ENCODE results near the gene VOPP1.

VOPP1 gene

DNA sequence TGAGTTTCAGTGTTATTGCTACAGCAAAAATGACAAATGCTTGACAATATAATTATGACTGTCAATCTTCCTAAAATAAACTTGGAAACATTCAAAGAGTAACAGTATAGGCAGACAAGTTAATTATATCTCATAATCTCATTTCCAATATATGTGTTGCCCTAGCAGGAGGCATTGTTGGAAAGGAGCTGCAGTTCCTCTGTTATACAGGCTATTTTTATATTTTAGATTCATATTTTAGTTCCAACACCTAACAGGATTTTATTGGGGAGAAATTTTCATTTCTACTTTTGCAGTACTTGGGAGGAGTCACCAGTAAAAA is 19.3 kb downstream of the VOPP1 start:
- FAIRE-seq, result no peak

DNA sequence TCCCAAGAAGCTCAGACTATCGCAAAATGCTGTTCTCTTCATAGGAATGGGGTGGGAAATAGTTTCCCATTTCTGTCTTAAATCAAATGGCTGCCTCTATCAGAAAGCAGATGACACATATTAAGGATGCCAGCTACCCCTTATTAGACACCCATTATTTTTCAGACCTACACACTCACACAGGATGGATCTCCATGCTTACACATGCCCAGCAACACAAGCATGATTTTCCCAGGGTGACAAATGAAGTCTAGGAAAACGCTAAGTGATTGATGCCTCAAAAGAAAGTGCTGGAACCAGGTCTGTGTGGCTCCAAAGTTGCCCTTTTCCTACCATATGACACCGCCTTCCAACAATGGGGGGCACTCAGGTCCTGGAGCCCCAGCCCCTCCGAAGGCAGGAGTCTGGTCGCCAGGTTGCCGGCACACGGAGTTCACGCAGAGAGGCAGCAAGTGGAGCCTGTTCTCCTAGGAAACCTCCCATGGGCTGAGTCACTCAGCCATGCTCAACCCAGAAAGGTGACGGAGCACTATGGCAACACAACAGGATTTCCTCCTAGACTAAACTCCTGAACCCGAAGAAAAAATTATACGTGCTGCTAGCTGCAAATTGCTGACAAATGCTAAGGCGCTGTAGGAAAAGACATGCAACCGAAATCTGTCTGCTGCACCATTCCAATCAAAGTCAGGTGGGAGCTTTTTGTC is 19.8 kb downstream of the VOPP1 start:
- peak; percentile 96 for FAIRE-seq

DNA sequence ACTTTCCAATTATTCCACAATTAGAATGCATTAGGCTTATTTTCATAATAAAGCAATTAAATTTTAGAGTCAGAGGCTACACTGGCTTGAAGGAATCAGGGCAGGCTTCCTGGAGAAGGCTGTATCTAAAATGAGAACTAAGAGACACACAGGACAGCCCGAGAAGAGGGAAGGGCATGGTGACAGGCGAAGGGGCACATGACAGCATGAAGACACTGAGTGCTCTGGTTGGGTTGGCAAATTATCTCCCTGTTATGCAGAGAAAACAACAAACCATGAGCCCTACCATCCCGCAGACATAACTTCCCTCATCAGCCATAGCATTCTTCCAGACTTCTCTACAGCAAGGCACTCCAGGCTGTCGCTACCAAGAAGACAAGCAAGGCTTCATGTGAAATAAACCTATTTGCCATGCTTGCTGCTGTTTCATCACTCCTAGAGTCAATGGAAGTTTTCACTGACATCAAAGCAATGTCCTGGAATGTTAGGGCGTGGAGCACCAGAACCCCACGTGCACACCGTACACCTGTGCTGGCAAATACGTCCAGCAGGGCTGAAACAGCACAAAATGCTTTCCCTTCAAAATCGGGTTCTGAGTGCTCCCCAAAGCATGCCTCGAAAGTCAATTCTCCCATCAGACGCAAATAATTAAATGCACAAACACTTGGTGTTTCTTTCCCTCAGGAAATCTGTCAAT is 21.3 kb downstream of the VOPP1 start:
- no peak for FAIRE-seq

DNA sequence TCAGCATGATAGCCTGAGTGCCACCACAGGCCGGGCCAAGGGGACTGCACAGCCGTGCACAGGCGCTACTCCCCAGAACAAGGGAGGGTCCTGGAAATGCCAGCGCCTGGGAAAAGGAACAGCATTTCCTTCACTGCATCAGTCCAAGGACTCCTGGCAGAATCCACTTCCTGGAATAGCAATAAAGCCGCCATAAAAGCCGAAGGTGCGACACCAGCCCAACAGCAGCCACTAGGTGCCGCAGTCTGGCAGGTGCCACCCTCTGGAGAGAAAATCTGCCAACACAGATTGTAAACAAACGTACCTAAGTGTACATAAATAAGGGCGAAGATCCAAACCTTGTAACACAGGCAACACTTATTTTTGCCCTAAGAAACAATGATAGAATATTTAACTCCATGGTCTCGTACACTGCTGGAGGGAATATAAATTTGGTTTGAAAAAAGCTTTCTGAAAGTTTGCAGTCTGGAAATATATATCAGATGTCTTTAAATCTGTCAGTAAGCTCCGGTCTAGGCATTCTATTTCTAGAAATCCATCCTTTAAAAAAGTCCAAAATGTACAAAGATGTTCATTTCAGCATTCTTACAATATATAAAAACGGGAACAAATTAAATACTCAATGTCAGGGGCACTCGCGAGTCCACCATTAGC is 22.2 kb downstream of the VOPP1 start:
- FAIRE-seq, result peak; percentile 70

GRCh38 chr7:55549457-55549856 is 22.8 kb downstream of the VOPP1 start:
- no peak for FAIRE-seq

DNA sequence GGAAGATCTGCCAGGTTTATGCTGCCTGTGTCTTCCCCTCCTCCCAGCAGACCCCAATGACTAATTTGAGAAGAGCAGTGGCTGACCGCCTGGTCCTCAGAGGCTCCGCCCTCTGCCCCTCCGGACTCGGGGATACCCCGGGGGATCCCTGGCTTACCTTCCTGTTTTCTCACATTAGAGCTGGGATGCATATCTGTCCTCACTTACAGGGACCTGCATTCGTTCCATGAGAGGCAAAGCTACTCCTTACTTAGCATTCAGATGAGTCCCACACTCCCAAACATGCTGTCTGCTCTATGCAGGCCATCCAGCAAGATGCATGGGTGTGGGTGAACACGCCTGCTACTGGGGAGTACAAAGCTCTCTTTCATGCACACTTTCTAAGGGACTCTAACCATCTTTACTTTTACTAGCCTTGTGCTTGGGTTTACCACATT is 24.0 kb downstream of the VOPP1 start:
- no peak for FAIRE-seq

- peak; percentile 62 for FAIRE-seq
These were observed 25.5 kb downstream of the VOPP1 start for GRCh38 chr7:55546814-55547213.

GRCh38 chr7:55545496-55545895 is 26.8 kb downstream of the VOPP1 start:
- FAIRE-seq, result peak; percentile 38

DNA sequence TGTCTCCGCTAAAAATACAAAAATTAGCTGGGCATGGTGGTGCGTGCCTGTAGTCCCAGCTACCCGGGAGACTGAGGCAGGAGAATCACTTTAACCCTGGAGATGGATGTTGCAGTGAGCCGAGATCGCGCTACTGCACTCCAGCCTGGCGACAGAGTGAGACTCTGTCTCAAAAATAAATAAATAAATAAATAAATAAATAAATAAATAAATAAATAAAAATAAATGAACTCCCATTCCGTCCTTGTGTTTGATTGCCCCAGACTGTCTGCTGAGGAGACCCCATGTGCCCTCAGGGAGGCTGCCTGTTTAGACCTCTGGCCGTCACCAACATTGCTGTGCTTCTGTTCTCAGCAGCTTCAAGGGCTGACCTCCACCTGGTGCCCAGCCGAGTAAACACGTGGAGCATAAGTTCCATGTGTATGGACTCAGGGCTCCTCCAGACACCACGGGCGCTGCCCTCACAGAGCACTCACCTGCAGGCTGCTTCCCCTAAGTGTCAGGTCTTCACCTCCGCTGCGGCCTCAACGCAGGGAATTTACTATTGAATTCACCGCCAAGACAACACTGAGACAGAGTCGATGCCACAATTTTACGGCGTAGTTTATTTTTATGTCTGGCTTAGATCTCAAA is 32.0 kb downstream of the VOPP1 start:
- FAIRE-seq, result no peak

DNA sequence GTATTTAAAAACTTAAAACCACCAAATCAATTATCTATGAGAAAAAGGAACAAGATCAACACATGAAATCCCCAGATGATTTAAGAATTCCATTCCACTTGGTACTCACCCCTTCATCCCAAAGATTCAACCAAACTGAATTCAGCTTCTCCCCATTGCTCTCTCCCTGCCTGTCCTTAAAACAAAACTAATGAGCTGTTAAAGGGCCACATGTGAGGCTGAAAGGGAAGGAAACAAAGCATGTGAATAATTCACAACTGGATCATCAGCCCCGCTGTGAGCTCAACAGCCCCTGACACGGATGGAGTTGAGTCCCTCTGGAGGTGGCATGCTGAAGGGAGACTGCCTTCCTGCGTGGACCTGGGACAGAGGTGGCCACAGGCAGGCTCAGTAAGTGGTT is 32.9 kb downstream of the VOPP1 start:
- no peak for FAIRE-seq

GRCh38 chr7:55538538-55538937 is 33.8 kb downstream of the VOPP1 start:
- no peak for FAIRE-seq

DNA sequence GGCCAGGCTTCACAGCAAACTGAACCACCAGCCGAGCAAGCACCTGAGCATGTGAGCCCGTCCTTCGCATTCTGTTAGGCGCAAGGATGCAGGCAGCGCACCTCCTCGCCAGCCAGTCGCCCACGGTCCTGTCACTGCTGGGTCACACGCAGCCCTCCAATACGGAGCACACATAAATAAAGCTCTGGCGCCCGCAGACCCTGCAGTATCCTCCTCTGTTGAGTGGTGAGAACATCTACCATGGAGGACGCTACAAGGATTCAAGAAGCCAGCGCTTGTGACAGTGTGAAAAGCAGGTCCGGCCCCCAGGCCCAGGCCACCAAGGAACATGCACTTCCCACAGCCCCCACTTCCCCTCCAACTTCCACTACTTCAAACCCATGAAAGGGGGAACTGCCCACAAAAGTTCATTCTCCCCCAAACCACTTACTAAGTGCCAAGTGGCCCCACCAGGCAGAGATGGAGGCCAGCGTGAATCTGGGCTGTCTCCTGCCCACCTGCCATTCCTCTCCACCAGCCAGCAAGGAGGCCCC is 34.8 kb downstream of the VOPP1 start:
- no peak for FAIRE-seq

DNA sequence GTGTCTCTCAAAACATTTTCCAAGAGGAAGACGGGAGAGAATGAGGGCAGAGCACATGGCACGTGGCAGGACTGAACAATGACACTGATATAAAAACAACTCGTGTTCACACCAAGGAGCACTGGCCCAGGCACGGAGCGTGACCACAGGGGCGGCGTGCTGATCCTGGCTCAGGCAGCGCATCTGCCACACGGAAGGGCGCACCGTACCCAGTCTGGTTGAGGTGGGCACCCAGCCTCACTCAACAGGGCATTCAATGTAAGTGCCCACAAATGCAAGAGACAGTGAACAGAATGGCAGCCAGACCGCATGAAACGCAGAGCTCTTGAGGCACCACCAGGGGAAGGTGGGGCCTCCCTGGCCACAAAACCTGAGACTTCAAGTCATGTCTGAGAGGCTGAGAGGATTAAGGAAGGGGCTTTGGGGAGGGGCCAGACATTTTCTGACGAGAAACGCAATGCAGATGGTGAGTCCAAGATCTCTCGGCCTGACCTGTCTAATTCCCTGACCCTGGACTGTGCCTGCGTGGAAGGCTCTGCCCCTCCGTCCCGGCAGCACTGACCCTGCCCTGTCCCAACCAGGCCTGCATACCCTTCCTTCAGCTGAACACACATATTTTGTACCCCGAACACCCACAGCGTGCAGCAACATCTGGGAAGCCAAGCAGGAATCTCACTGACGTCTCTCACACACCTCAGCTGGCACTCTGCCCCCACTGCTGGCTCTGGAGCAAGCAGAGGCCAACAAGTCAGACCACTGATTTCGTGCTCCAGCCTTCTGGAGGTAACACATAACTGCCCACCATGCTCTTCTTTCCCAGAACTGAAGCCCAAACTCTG is 35.5 kb downstream of the VOPP1 start:
- FAIRE-seq, result no peak

- FAIRE-seq, result no peak
These were observed 36.7 kb downstream of the VOPP1 start for GRCh38 chr7:55535617-55536016.

DNA sequence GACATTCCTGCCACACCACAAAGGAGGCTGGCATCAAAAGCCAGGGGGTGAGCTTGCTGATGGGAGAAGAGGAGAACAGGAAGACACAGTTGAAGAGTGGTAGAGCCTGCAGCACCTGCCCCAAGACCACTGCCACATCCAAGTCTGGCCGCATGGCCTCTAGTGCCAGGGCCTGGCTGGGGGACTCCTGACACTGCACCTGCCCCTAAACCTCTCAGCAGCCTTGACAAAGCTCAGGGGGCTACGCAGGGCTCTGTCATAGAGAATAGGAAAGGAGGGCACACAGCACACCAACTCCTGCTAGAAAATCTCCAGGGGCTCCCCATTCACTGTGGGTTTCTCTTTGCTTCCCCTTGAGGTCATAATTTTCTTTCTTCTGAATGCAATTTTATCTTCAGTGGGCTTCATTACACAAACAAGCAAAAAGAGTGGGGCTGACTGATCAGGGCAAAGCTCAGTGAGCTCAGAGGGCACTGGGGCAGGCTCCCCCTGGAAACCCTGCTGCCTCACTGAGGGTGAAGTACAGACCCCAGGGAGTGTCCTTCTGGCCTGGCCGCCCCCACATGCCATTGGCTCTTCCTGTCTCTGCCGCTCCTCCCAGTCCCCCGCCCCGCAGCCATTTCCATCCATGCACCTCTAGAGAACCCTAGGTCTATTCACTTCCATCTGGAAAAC is 37.2 kb downstream of the VOPP1 start:
- no peak for FAIRE-seq

- no peak for FAIRE-seq
These were observed 37.9 kb downstream of the VOPP1 start for GRCh38 chr7:55534262-55534915.

GRCh38 chr7:55533729-55534080 is 38.6 kb downstream of the VOPP1 start:
- FAIRE-seq, result no peak

DNA sequence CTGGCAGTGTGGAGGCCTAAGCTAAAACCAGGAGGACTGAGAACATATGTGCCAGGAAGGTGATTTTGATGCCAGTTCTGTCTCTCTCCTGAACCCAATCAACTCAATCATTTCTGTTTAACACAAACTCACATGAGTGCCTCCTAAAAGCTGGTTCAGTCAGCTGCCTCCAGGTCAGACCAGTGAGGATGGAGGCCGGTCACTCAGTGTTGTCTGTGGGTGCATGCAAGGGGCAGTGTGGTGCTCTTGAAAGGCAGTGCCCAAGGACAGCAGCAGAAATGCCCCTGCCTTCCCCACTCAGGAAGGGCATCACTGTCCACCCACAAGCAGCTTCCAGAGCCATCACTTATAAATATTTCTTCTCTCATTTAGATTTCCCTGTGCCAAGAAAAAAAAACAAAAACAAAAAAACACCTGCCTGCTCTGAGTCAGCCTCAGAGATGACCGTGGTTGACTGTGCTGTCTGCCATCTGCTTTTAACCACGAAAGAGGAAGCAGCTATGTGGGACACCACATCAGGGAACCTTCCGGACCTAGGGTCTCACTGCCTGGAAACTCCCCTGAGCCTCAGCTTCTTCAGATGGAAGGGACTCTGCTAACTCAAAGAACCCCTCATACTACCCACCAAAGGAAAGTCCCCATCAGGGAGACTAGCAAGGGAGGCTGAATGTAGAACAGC is 39.1 kb downstream of the VOPP1 start:
- FAIRE-seq, result no peak

GRCh38 chr7:55532150-55532917 is 40.0 kb downstream of the VOPP1 start:
- no peak for FAIRE-seq

GRCh38 chr7:55531536-55531935 is 40.8 kb downstream of the VOPP1 start:
- no peak for FAIRE-seq

All from islet of Langerhans (tissue), 1 donor.